K562 (cell line): Measurements from ENCODE around the gene DNASE1L1. TPM values are rescaled to one million over a fixed set of nuclear protein-coding genes. Genes with fewer than 3 reads are reported as not detected.
A peak's percentile ranks its signal among the peaks of the same experiment; 100 is the strongest.

Source experiments
- AFF4 ChIP-seq: sonication (generic); formaldehyde crosslinking; IDR thresholded peaks from 2 replicates; pipeline ENCODE4 v1.8.0; 2023; ENCODE audit warnings: mild to moderate bottlenecking, missing genetic modification reagents
- CSDE1 ChIP-seq, 2 experiments: fragments of 450-650 bp; IDR thresholded peaks; 2 replicates each; pipeline ENCODE4 v1.6.1; 2016; ENCODE audit warnings: mild to moderate bottlenecking in 1 of 2
- KAT8 ChIP-seq: fragments of 450-650 bp; IDR thresholded peaks from 2 replicates; pipeline ENCODE4 v1.6.1; 2016; ENCODE audit warnings: low read depth, mild to moderate bottlenecking
- NFXL1 ChIP-seq: fragments of 450-650 bp; formaldehyde crosslinking; IDR thresholded peaks from 2 replicates; pipeline ENCODE4 v1.4.0; 2021; ENCODE audit warnings: mild to moderate bottlenecking
- PHF20 ChIP-seq: fragments of 450-650 bp; IDR thresholded peaks from 2 replicates; pipeline ENCODE4 v1.6.1; 2018; ENCODE audit not compliant: partially characterized antibody
- RBM34 ChIP-seq: fragments of 200-400 bp; formaldehyde crosslinking; IDR thresholded peaks from 2 replicates; pipeline ENCODE4 v1.6.1; 2018; ENCODE audit warnings: low read length, borderline replicate concordance; ENCODE audit not compliant: insufficient read depth
- RFX5 ChIP-seq: IDR thresholded peaks from 2 replicates; pipeline ENCODE4 v1.6.1; 2011; ENCODE audit warnings: low read depth, mild to moderate bottlenecking, improper control_type of control experiment, low read length
- RUNX1 ChIP-seq: sonication (generic); IDR thresholded peaks from 2 replicates; pipeline ENCODE4 v1.6.1; 2016; ENCODE audit warnings: antibody characterized with exemption, low read depth
- SMARCE1 ChIP-seq: fragments of 450-650 bp; IDR thresholded peaks from 2 replicates; pipeline ENCODE4 v1.7.1; 2016; ENCODE audit warnings: mild to moderate bottlenecking
- ZNF324 ChIP-seq: fragments of 250-450 bp; sonication (Bioruptor Pico); IDR thresholded peaks from 2 replicates; pipeline ENCODE4 v1.4.0; 2020; ENCODE audit warnings: mild to moderate bottlenecking
- polyA plus RNA-seq, 8 experiments: library from polyadenylated mRNA; depleted of rRNA in 4 of 8; stranded (reverse) in 5 of 8; unstranded in 3 of 8; fragments of >200 nt; fragmentation: Nextera tagmentation in 2 of 8; fragmentation: Illumina TruSeq in 1 of 8; extraction: Ambion mirVana in 2 of 8; extraction: Trizol in 1 of 8; gene quantifications; 2 replicates each; pipeline versions ENCODE4 v1.2.1 to v1.2.3, GENCODE V29; 2011 to 2014; ENCODE audit warnings: inconsistent platforms in 1 of 8, missing spikeins in 1 of 8
- total RNA-seq, 7 experiments: library from RNA; depleted of rRNA in 6 of 7; stranded (reverse); fragments of >200 nt in 6 of 7; fragmentation: Illumina TruSeq in 2 of 7; extraction: Trizol in 2 of 7; gene quantifications; 2 replicates each; pipeline versions ENCODE4 v1.2.1 to v1.2.3, GENCODE V29; 2011 to 2021; ENCODE audit warnings: low replicate concordance in 1 of 7
- TF ChIP-seq, protein P1 (sequence below): fragments of 200-600 bp; sonication (generic); IDR thresholded peaks from one replicate; pipeline ENCODE4 v1.6.1; 2012; ENCODE audit warnings: mild to moderate bottlenecking, low read depth, low read length, inconsistent platforms

The DNASE1L1 gene
- total and polyA plus RNA-seq, 9 of the 15 experiments (the other 6 are each of a cell fraction or from before 2014, with no cell fraction given): 0.73 to 12.6 (median 7.9) TPM

DNA sequence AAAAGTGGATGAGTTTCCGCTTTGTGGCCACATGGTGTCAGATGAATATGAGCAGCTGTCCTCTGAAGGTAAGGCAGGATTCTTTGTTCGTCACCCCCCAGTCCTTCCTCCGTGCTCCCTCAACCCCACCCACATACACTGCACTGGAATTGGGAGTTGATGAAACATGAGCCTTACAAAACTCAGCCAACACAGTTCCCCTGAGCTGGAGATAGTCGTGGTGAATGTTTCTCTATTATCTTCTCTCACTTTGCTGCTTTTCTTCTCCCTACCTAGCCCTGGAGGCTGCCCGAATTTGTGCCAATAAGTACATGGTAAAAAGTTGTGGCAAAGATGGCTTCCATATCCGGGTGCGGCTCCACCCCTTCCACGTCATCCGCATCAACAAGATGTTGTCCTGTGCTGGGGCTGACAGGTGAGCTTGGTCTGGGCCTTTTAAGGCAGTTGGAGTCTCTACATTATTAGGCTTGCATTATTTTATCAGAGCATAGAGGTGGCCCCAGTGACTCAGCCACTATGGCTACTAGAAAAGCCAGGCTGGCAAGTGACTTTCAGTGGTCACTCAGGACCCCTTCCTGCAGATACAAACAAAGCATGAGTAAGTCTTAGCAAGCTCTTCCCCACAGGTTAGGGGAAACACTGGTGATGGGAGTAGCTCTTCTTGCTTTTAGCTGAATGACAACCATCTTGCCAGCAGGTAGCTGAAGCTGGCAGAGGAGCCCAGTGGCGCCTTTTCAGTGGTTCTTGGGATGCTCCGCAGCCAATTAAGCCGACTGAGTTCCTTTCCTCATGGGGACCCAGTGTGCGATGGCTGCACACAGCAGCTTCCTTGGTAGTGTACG, 9.3 kb downstream of the DNASE1L1 start (continued):
- TF ChIP-seq, protein P1, sequence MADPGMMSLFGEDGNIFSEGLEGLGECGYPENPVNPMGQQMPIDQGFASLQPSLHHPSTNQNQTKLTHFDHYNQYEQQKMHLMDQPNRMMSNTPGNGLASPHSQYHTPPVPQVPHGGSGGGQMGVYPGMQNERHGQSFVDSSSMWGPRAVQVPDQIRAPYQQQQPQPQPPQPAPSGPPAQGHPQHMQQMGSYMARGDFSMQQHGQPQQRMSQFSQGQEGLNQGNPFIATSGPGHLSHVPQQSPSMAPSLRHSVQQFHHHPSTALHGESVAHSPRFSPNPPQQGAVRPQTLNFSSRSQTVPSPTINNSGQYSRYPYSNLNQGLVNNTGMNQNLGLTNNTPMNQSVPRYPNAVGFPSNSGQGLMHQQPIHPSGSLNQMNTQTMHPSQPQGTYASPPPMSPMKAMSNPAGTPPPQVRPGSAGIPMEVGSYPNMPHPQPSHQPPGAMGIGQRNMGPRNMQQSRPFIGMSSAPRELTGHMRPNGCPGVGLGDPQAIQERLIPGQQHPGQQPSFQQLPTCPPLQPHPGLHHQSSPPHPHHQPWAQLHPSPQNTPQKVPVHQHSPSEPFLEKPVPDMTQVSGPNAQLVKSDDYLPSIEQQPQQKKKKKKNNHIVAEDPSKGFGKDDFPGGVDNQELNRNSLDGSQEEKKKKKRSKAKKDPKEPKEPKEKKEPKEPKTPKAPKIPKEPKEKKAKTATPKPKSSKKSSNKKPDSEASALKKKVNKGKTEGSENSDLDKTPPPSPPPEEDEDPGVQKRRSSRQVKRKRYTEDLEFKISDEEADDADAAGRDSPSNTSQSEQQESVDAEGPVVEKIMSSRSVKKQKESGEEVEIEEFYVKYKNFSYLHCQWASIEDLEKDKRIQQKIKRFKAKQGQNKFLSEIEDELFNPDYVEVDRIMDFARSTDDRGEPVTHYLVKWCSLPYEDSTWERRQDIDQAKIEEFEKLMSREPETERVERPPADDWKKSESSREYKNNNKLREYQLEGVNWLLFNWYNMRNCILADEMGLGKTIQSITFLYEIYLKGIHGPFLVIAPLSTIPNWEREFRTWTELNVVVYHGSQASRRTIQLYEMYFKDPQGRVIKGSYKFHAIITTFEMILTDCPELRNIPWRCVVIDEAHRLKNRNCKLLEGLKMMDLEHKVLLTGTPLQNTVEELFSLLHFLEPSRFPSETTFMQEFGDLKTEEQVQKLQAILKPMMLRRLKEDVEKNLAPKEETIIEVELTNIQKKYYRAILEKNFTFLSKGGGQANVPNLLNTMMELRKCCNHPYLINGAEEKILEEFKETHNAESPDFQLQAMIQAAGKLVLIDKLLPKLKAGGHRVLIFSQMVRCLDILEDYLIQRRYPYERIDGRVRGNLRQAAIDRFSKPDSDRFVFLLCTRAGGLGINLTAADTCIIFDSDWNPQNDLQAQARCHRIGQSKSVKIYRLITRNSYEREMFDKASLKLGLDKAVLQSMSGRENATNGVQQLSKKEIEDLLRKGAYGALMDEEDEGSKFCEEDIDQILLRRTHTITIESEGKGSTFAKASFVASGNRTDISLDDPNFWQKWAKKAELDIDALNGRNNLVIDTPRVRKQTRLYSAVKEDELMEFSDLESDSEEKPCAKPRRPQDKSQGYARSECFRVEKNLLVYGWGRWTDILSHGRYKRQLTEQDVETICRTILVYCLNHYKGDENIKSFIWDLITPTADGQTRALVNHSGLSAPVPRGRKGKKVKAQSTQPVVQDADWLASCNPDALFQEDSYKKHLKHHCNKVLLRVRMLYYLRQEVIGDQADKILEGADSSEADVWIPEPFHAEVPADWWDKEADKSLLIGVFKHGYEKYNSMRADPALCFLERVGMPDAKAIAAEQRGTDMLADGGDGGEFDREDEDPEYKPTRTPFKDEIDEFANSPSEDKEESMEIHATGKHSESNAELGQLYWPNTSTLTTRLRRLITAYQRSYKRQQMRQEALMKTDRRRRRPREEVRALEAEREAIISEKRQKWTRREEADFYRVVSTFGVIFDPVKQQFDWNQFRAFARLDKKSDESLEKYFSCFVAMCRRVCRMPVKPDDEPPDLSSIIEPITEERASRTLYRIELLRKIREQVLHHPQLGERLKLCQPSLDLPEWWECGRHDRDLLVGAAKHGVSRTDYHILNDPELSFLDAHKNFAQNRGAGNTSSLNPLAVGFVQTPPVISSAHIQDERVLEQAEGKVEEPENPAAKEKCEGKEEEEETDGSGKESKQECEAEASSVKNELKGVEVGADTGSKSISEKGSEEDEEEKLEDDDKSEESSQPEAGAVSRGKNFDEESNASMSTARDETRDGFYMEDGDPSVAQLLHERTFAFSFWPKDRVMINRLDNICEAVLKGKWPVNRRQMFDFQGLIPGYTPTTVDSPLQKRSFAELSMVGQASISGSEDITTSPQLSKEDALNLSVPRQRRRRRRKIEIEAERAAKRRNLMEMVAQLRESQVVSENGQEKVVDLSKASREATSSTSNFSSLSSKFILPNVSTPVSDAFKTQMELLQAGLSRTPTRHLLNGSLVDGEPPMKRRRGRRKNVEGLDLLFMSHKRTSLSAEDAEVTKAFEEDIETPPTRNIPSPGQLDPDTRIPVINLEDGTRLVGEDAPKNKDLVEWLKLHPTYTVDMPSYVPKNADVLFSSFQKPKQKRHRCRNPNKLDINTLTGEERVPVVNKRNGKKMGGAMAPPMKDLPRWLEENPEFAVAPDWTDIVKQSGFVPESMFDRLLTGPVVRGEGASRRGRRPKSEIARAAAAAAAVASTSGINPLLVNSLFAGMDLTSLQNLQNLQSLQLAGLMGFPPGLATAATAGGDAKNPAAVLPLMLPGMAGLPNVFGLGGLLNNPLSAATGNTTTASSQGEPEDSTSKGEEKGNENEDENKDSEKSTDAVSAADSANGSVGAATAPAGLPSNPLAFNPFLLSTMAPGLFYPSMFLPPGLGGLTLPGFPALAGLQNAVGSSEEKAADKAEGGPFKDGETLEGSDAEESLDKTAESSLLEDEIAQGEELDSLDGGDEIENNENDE: no peak
- TF ChIP-seq PHF20: no peak
- no peak for TF ChIP-seq RFX5
- TF ChIP-seq AFF4 (CRISPR knock-in tag): 0 out of 2 replicates have a peak, but pooled peaks have one; percentile 50
- TF ChIP-seq KAT8: no peak
- TF ChIP-seq RUNX1: no peak
- no peak for TF ChIP-seq SMARCE1
- TF ChIP-seq RBM34: no peak
- TF ChIP-seq ZNF324: no peak
- TF ChIP-seq NFXL1: no peak
- 0 out of 4 replicates have a peak, but pooled peaks of 1 of the 2 experiments have one; percentile 44 for TF ChIP-seq CSDE1 (IDR thresholded peaks at IDR 0.05)
